ENCODE results near the gene NGF. TPM values are rescaled to one million over a fixed set of nuclear protein-coding genes. Genes with fewer than 3 reads are reported as not detected.

The NGF gene
- total and polyA plus RNA-seq, 2 experiments from 2014 or later = 0.37 to 2.6 TPM

GRCh38 chr1:115296981-115297380 lies 41.1 kb downstream of the NGF start:
- Histone ChIP-seq H3K9me2 (replicated peaks; ENCODE audit: insufficient read depth) (no peaks in the 10 kb centered on the region), H3K79me2 (no peaks in the 10 kb centered on the region), H3K4me2 (no peak overlapping the region), H3K4me3 (no peak overlapping the region), H3K27ac (no peak overlapping the region), H3K9me3 (ENCODE audit: low read depth) (no peaks in the 10 kb centered on the region), H3K27me3 (no peaks in the 10 kb centered on the region), H3K4me1 (ENCODE audit: insufficient read depth) (peaks cover 22% of the 10 kb centered on the region), H3K36me3 (replicated peaks; ENCODE audit: insufficient read depth, low read depth) (no peaks in the 10 kb centered on the region), H2AFZ (no peak overlapping the region), H4K20me1 (ENCODE audit: insufficient read depth, poor library complexity, severe bottlenecking) (no peaks in the 10 kb centered on the region)
- TF ChIP-seq EZH2 (IDR thresholded peaks at IDR 0.05; ENCODE audit: borderline replicate concordance) (no peak), CTCF (IDR thresholded peaks at IDR 0.05; ENCODE audit: poor library complexity) (no peak), EZH2phosphoT487 (IDR thresholded peaks at IDR 0.05; ENCODE audit: low read depth, severe bottlenecking, unreplicated experiment) (no peak)
- DNase-seq (ENCODE audit: low spot score) = no peak
- 98% methylated on average over 2 of the region's 2 CpGs for whole genome bisulfite sequencing (ENCODE audit: low lambda C conversion rate, missing lambda C conversion rate)

DNA sequence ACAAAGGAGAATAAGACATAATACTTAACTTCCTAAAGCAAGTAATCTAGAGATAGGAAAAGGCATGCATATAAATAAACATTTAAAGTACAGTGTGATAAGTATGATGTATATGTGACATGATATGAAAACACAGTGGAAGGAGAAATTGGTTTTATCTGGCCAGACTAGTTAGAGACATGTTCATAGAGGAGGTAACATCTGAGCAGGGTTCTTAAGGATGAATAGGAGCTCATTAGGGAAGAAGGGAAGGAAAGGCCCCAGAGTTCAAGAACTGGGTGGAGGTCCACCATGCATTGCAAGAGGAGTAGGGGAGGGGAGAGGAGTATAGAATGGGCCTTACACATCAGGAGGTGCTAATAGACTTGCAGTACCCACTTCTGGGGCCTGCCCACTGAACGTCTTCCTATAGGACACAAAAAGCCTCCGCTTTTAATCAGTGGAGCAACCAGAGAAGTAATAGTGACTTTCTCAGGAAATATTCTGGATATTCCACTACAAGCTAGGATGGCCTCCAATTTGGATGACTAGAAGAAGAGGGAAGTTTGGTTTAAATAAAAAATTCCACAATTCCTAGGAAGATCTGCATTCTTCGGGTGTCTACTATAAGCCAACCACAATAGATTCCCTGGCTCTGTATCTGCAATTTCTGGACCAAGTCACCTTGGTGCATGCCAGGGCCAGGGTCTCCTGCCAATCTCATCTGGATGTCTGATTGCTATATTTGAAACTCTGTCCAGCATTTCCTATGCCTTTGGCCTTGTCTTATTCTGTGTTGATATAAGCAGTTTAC lies 41.9 kb downstream of the NGF start:
- peaks cover 21% of the 10 kb centered on the region for H3K4me1 ChIP-seq (ENCODE audit: insufficient read depth)
- H2AFZ ChIP-seq = no peak overlapping the region
- WGBS (ENCODE audit: low lambda C conversion rate, missing lambda C conversion rate) = 90% methylated on average over 3 of the region's 3 CpGs
- H3K36me3 ChIP-seq (replicated peaks; ENCODE audit: insufficient read depth, low read depth) = no peaks in the 10 kb centered on the region
- H3K27ac ChIP-seq = no peak overlapping the region
- H4K20me1 ChIP-seq (ENCODE audit: insufficient read depth, poor library complexity, severe bottlenecking) = no peaks in the 10 kb centered on the region
- H3K4me3 ChIP-seq = no peak overlapping the region
- H3K9me2 ChIP-seq (replicated peaks; ENCODE audit: insufficient read depth) = no peaks in the 10 kb centered on the region
- H3K79me2 ChIP-seq = no peaks in the 10 kb centered on the region
- DNase-seq (ENCODE audit: low spot score) = no peak
- no peaks in the 10 kb centered on the region for H3K27me3 ChIP-seq
- TF ChIP-seq EZH2phosphoT487 (IDR thresholded peaks at IDR 0.05; ENCODE audit: low read depth, severe bottlenecking, unreplicated experiment) (no peak), CTCF (IDR thresholded peaks at IDR 0.05; ENCODE audit: poor library complexity) (no peak), EZH2 (IDR thresholded peaks at IDR 0.05; ENCODE audit: borderline replicate concordance) (no peak)
- H3K9me3 ChIP-seq (ENCODE audit: low read depth) = no peaks in the 10 kb centered on the region
- no peak overlapping the region for H3K4me2 ChIP-seq

GRCh38 chr1:115293899-115294298 lies 44.1 kb downstream of the NGF start:
- no peak for DNase-seq (ENCODE audit: low spot score)
- Histone ChIP-seq H3K79me2 (no peaks in the 10 kb centered on the region), H3K27ac (no peak overlapping the region), H2AFZ (no peak overlapping the region), H3K27me3 (no peaks in the 10 kb centered on the region), H3K9me2 (replicated peaks; ENCODE audit: insufficient read depth) (no peaks in the 10 kb centered on the region), H3K9me3 (ENCODE audit: low read depth) (no peaks in the 10 kb centered on the region), H3K4me1 (ENCODE audit: insufficient read depth) (peaks cover 1% of the 10 kb centered on the region), H3K4me3 (no peak overlapping the region), H4K20me1 (ENCODE audit: insufficient read depth, poor library complexity, severe bottlenecking) (no peaks in the 10 kb centered on the region), H3K4me2 (no peak overlapping the region), H3K36me3 (replicated peaks; ENCODE audit: insufficient read depth, low read depth) (no peaks in the 10 kb centered on the region)
- TF ChIP-seq EZH2 (IDR thresholded peaks at IDR 0.05; ENCODE audit: borderline replicate concordance) (no peak), CTCF (IDR thresholded peaks at IDR 0.05; ENCODE audit: poor library complexity) (no peak), EZH2phosphoT487 (IDR thresholded peaks at IDR 0.05; ENCODE audit: low read depth, severe bottlenecking, unreplicated experiment) (no peak)
- WGBS (ENCODE audit: low lambda C conversion rate, missing lambda C conversion rate) = 99% methylated on average over 3 of the region's 3 CpGs
